OCI-M2 (cell line): ENCODE measurements around the gene HENMT1.
"Not testable (repeated sequence)": the region's sequence is repeated elsewhere in the genome, so short reads cannot be mapped to it uniquely, and the experiment has no call there.

Source experiments
- DNase-seq: peaks from one replicate; lab custom pipeline; 2025; ENCODE audit not compliant: unreplicated experiment; lab: John Stamatoyannopoulos, UW

HENMT1 gene

GRCh38 chr1:108671143-108671542 lies 10.2 kb upstream of the HENMT1 start:
- DNase-seq = no peak

GRCh38 chr1:108670131-108670773 lies 9.4 kb upstream of the HENMT1 start:
- DNase-seq = no peak

- DNase-seq = no peak
These were observed 8.8 kb upstream of the HENMT1 start for GRCh38 chr1:108669679-108670078.

DNA sequence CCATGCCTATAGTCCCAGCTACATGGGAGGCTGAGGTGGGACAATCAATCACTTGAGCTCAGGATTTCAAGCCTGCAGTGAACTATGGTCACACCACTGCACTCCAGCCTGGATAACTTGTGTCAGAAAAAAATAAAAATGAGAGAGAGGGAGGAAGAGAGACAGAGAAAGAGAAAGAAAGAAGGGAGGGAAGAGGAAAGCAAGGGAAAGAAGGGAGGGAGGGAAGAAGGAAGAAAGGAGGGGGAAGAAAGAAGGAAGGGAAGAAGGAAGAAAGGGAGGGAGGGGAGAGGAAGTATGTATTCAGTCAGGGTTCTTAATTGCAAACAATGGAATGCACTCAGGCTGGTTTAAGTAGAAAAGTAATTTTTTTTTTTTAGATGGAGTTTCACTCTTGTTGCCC lies 7.9 kb upstream of the HENMT1 start:
- no peak for DNase-seq

DNA sequence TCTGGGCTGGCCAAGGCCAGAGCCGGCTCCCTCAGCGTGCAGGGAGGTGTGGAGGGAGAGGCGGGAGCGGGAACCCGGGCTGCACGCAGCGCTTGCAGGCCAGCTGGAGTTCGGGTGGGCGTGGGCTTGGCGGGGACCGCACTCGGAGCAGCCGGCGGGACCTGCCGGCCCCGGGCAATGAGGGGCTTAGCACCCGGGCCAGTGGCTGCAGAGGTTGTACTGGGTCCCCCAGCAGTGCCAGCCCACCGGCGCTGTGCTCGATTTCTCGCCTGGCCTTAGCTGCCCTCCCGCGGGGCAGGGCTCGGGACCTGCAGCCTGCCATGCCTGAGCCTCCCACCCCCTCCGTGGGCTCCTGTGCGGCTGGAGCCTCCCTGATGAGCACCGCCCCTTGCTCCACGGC lies 6.5 kb upstream of the HENMT1 start:
- not testable (repeated sequence) for DNase-seq

- DNase-seq = no peak
These were observed 4.9 kb upstream of the HENMT1 start for GRCh38 chr1:108665771-108666170.

GRCh38 chr1:108665067-108665466 lies 4.2 kb upstream of the HENMT1 start:
- no peak for DNase-seq

GRCh38 chr1:108664481-108664880 lies 3.6 kb upstream of the HENMT1 start:
- DNase-seq = no peak

DNA sequence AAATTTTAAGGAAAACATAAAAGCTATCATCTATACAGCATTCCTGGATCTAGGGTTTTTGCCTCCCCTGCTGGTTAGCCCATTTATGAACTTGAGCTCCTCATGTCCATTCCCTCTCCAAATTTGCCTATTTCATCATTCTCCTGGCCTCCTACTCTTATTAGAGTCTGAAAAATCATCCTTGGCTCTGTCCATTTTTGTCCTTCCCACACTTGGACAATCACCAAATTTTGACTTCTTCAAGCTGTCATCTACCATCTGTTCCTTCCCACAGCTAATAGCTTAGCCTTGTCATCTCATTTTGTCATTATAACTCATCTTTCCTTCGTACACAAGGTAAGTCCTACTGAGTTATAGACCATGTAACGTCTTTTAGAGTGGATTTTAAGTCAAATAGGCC lies 2.2 kb upstream of the HENMT1 start:
- no peak for DNase-seq

GRCh38 chr1:108657356-108658080 lies 3.4 kb downstream of the HENMT1 start:
- no peak for DNase-seq

GRCh38 chr1:108653431-108654105 lies 7.3 kb downstream of the HENMT1 start:
- no peak for DNase-seq

DNA sequence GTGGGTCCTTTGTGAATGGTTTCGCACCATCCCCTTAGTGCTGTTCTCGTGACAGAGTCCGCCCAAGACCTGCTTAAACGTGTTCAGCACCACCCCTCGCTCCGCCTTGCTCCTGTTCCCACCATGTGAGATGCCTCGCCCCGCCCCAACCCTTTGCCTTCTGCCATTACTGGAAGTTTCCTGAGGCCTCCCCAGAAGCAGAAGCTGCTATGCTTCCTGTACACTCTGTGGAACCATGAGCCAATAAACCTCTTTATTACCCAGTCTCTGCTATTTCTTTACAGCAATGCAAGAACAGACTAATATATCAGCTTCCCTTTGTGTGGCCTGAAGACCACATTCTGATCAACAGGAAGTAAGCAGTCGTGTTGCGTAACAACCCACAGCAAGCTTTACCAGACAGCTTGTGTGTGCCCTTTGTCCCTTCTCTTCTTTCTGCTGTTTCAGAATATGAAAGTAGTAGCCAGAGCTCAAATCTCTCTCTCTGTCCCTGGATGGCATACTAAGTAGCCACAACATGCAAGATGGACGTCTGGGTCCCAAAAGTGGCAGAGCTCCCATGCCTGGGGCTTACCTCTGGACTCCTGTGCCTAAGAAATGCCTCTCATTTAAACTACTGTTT lies 14.1 kb downstream of the HENMT1 start:
- no peak for DNase-seq

DNA sequence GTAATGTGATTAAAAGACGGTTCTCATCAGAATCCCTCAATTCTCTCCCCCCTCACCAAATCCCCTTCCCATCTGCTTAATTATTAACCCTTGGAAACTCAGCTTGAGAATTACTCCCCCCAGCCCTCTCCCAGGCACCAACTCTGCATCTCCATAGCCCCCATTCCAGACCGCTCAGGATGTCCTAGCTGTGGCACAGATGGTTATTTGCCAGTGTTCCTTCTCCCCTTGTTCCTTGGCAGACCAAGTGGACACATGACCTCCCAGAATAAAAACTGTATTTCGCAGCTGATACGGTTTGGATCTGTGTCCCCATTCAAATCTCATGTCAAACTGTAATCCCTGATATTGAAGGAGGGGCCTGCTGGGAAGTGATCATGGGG lies 14.6 kb downstream of the HENMT1 start:
- no peak for DNase-seq

- DNase-seq = no peak
These were observed 15.2 kb downstream of the HENMT1 start for GRCh38 chr1:108645564-108646184.

GRCh38 chr1:108644984-108645383 lies 15.9 kb downstream of the HENMT1 start:
- DNase-seq = no peak

GRCh38 chr1:108643492-108644335 lies 17.2 kb downstream of the HENMT1 start:
- no peak for DNase-seq

DNA sequence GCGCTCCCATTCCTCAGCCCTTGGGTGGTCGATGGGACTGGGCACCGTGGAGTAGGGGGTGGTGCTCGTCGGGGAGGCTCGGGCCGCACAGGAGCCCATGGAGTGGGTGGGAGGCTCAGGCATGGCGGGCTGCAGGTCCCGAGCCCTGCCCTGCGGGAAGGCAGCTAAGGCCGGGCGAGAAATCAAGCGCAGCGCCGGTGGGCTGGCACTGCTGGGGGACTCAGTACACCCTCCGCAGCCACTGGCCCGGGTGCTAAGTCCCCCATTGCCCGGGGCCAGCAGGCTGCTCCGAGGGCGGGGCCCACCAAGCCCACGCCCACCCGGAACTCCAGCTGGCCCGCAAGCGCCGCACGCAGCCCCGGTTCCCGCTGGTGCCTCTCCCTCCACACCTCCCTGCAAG lies 20.0 kb downstream of the HENMT1 start:
- DNase-seq = not testable (repeated sequence)

GRCh38 chr1:108639899-108640560 lies 20.9 kb downstream of the HENMT1 start:
- no peak for DNase-seq

- DNase-seq = no peak
These were observed 24.0 kb downstream of the HENMT1 start for GRCh38 chr1:108636876-108637275.

DNA sequence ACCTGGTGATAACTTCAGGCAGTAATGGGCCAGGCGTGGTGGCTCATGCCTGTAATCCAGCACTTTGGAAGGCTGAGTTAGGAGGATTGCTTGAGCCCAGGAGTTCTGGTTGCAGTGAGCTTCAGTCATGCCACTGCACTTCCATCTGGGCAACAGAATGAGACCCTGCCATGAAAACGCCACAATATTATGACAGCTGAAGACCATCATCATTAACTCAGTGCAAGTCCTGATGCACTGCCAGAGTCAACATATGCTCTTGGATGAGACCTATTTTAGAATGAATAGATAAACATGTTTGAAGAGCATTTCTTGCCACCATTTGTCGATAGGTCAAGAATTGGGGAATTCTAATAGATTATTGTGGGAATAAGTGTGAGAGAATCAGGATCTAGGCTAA lies 26.4 kb downstream of the HENMT1 start:
- no peak for DNase-seq
